HG03060 (cell line): ENCODE data around the gene UBE2D2.

Source experiments
- ATAC-seq: cut with Tn5 transposase; IDR thresholded peaks from one replicate; pipeline ENCODE4 v1.9.1; 2021; ENCODE audit warnings: low read depth, moderate number of reproducible peaks; ENCODE audit not compliant: unreplicated experiment

UBE2D2 gene

DNA sequence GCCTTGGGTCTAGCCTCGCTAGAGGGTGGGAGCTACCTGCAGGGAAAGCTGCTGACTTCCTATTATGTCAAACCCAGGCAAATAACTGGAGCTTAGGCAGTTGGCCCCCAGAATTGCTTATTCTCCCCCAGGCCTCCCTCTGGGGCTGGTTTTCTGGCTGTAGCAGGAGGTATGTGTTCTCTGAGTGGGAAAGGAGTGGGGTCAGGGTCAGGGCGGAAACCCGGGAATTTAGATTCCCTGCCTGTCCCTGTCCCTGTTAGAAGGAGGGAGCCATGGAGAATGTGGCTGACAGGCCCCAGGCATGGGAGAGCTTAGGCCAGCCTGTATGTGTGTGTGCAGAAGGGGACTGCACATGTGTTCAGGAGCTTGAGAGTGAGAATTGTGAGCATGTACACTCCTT lies 73.4 kb downstream of the UBE2D2 start:
- ATAC-seq: no peak

DNA sequence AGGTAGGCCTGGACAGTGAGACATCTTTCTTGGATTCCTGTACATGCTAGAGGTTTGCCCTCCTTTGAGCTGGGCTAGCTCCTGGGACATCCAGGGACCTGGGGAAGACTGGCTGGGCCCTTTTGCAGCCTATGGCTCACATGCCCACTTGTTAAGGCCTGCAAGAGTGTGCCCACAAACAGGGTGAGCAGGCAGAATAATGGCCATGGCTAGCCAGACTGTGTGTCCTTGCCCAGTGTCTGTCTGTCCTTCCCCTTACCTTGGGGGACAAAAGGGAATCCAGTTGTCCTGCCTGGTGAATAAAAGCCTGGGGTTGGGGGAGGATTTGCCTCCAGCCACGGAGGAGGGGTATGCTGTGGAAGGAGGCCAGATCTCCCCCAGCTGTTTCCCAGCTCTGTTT lies 74.1 kb downstream of the UBE2D2 start:
- no peak for ATAC-seq

DNA sequence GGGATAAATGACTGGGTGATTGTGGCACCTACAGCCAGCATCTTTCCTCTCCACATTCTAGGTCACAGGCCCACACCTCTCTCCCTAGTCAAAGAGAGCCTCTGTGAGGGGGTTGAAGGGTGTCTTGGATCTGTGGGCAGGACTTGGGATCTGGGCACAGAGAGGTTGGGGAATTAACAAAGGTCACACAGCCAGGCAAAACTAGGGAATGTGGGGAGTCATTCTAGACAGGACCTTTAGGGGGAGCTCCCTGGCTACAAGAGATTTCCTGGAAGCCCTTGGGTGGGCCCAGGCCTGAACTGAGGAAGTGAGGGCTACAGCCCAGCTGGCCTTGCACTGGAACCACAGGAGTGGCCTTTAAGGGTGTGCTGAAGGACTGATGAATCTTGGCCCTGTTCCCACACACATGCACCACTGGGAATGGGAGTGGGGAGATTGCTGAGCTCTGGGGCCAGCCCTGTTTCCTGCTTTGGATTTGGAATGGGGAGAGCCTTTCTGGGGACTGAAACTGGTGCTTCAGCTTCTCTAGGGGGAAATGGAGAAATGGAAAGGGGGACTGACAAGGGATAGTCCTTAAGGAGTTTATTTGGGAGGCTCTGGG lies 74.6 kb downstream of the UBE2D2 start:
- no peak for ATAC-seq

DNA sequence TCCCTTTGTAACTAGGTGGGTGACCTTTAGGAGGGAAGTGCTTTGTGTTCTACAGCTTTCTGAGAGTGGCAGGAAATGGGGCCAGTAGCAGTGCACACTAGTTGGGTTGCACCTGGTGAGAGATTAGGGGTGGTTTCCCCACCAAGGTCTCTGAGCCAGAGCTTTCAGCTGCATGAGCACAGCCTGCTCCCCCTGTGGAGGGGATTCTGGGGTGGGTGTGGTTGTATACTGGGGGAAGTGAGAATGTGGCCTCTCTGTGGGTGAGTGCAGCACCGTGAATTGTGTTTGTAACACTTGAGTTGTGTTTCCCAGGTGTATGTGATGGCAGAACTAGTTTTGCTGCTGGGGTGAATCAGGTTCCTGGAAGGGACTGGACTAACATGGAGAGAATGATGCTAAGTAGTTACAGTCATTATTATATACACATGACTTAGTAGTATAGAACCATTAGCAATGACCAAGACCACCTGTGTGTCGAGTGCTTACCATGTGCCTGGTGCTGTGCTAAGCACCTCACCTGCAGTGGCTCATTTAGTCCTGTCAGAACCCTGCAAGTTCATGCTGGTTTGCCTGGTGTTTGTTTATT lies 75.2 kb downstream of the UBE2D2 start:
- ATAC-seq: peak; percentile 50

DNA sequence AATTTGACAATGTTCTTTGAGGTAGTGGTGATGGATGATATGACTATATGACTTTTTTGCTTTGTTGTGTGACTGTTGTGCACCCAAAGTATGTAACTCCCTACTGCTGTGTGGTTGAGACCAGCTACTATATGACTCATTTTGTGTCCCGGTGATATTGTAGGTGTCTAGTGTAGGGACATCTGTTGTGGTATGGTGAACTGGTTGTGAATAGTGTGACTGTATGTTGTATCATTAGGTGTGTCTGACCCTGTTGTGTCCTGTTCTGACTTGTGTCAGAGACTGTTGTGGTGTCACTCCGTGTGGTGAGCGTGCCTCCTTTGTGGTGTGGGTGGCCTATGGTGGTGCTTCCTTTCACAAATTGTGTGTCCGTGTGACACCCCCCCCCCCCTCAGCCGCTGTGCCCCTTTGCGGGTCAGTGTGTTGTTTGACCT lies 75.9 kb downstream of the UBE2D2 start:
- ATAC-seq: no peak

DNA sequence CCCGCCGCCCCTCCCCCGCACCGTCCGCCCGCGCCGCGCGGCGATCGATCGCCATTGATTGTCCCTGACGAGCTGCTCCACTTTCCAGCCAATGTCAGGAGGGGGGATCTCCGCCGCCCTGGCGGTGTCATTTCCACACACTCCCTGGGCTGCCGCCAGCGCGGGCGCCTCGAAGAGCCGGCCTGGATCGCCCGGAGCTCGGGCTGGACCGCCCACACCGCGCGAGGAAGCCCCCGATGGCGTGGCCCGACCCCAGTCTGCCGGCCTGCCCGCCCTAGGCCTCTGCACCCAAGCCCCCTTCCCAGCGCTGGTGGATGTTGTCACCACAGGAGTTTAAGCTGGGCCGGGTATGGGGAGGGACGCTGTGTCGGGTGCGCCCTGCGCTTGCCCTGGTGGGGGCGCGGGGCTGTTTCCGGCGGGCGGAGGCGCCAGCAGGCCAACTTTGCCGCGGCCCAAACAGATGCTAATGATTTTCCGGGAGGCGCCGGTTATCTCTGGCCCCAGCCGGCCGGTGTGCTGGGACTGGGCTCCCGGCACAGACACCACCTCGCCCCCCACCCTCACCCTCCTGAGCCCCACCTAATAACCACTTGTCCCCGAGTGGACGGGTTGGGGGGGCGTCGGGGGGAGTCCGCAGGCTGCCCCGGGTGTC lies 76.4 kb downstream of the UBE2D2 start:
- no peak for ATAC-seq

DNA sequence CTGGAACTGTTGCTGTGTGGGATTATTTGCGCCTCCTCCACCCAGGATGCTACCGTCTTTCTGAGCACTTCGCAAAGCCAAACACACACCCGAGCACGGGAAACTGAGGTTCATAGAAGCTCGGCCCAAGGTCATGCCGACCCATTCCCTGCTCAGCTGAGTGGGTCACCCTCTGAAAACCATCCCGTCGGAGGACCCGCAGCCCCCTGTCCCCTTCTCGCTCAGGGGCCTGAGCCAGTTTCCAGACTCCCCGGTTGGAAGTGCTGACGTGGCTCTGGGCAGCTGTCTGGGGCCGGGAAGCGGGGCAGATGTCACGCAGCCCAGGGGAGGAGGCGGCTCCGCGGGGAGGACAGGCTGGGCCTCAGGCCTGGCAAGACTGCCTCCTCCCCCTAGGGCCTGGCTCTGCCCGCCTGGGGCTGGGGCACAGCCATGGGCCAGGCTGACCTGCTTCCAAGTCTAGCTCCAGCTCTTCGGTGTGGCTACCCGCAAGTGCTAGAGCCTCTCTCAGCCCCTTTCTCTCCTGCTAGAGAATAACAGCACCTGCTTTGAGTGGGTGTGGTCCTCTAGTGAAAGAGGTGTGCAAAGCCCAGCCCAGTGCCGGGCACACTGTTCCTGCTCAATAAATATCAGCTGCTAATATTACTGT lies 77.1 kb downstream of the UBE2D2 start:
- ATAC-seq: no peak

DNA sequence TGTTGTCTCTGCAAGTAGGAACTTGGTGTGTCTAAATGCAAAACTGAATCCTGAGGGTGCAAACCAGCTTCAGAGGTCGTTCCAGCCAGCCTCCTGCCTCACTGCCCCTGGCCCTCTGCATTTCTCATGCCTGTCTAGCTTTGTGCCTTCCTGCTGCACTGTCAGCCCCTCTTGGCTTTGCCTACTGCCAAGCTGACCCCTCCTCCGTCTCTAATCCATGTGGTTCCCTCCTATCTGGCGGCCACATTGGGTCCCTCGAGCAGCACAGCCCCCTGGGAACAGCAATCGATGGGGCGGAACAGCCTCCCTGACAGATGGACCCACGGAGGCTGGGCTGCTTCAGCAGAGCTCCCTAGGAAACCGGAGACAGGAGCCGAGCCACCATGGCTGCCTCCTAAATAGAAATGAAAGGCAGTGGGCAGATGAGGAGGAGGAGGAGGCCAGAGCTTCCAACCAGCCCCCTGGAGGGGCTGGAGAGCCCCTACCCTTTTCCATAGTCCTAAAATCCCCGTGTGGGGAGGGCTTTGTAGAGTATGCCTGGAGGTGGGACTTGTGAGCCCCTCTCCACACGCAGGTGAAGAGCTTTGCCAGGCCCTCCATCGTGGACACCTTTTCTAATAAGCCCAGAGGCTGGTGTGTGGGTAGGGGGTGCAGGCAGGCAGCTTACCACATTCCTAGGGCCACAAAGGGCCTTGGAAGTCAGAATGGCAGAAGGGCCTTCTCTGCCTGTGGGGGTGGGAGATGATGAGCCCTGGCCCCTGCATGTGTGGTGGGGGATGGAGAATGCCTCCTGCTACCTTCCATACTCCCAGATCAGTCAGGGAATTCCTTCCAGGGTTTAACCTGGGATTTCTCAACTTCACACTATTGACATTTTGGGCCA lies 77.8 kb downstream of the UBE2D2 start:
- no peak for ATAC-seq

DNA sequence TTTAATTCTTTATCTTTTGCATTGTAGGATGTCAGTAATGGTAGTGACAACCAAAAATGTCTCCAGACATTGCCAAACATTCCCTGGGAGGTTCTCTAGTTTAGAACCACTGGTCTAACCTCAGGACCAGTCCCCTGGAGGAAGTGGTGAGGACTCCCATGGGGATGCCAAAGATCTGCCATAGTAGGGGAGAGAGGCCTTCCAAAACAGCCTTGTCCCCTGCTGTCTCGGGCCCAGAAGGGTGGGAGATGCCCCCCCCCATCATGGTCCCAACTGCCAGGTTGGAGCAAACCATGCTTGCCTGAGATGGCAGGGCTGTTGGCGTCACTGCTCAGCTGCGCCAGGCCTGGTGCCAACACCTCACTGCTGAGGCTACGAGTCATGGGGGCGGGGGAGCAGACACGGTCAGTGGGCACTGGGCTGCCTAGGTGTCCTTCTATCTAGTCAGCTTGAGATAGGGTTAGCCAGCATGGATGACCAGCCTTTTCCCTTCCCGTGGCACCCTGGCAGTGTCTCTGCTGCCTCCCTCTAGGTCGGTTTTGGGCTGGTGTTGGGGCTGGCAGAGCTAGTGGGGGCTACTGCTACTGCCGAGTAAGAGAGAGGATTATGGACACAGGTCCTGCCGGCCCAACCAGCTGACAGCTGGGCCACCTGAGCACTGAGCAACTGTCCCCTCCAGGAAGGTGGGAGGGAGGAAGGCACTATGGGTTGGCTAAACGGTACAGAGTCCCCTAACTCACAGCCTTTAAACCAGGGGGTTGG lies 78.7 kb downstream of the UBE2D2 start:
- ATAC-seq: no peak

DNA sequence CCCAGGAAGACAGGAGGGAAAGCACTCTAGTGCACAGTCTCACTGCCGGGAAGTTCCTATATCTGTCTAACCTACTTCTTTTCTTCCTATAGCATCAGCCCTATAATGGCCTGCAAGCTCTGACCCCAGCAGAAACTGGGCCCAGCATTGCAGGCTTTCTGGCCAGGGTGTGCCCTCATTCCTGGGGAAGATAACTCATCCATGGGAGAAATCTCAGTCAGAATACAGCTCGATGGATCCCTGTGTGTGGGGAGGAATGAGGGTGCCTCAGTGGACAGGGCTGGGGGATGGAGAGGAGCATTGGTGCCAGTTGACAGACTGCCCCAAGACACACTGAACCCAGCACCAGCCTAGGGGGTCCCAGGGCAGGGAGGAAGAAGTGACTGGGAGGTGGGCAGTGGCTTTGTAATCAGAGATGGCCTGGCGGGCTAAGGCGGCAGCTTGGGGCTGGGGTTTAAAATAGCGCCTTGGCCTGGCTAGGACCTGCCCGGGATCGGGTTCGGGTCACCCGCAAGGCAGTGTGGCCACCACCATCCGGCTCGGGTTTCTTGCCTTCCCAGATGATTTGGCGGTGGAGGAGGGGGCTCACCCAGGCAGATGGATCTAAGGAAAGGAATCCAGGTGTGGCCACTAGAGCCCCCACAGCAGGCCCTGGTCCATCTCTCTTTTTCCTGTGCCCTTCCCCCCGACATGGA lies 79.4 kb downstream of the UBE2D2 start:
- ATAC-seq: no peak

DNA sequence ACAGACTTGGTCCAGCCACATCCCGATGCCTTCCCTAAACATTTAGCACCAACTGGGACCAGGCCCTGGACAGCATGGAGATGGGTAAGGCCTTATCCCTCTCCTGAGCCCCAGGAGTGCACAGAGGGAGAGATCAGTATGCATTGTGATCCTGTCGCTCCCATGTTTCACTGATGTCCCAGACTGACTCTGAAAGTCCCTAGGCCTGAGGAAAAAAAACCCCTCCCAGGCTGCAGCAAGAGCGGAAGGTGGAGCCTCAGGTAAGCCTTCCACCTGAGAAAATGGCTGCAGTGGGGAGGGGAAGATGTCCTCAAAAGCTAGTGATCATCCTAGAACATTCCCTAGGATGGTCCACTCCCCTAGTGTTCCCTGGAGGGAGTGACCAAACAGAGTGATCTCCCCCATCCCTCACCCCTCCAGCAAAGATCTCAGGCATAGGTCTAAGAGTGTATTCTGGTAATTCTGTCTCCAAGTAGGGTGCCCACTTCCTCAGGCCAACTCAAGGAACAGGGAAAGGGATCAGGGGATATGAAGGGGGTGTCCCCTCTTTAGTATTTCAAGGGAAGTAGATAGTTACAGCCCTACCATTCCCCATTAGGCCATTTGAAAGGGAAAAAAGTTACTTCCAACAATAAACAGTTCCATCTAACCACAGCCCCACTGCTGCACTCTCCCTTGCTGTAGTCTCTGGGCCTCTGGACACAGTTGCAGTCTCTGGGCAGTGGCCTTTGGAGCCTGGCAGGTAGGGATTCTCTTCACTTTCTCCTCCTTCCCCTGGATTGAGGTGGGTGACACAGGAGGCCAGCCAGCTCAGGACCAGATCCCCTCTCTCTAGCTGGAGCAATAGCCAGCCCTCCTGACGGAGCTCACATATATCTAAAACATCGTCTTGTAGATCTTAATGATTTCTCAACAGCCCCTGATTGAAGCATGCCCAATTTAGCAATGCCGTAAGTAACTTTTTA lies 80.3 kb downstream of the UBE2D2 start:
- ATAC-seq: no peak

DNA sequence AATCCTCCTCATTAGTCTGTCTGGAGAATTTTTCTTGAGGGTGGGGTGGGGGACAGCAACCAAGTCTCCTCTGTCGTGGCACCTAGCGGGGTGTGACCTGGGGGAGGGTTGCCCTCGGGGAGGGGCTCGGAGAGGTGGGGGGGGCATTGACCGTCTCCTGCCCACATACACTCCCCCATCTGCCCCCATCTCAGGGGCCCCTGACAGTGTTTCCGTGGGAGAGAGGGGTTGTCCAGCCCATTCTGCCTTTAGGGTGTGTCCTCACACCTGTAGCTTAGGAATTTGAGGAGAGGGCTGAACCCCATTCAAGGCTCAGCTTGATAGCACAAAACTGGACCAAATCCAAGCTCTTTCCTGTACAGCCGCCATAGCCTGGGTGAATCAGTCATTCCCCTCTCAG lies 81.1 kb downstream of the UBE2D2 start:
- ATAC-seq: no peak

DNA sequence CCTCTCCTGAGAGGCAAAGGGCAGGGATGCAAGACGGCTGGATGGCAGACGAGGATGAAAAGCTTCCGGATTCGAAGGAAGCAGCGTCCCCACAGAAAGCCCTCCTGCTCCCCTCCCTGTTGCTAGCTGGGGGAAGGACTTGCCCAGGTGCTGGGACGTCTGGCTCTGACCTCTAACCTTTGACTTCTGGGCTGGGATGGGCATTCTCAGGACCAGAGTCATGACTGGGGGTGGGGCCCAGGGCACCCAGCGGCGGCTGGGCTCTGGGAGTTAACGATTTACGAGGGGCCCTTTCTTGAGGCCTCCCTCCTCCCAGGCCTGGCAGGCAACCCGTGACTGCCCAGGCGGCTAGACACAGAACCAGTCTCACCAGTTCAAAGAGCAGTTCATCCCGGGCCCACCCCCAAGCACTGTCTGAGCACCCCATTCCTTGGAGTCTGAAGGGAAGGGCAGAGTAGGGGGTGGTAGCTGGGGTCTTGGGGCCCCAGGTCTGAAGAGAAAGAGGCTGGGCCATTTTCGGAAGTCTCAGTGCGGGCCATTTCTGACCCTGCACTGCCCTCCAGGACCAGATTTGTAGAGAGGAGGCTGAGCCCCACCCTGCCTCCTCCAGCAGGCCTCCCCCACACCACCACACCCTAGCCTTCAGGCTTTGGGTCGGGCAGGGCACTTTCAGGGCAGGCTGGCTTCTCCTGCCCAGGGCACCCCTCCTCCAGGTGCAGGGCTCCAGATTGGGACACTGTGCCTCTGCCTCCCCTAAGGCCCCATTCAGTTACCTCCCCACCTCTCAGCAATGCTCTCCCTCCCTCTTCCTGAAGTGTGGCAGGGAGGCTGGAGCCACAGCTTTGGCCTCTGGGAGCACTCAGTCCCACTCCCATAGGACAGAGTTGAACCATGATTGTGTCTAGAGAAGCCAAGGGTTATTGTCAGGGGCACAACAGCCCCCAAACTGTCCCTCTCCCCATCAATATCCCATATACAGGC lies 82.0 kb downstream of the UBE2D2 start:
- no peak for ATAC-seq

DNA sequence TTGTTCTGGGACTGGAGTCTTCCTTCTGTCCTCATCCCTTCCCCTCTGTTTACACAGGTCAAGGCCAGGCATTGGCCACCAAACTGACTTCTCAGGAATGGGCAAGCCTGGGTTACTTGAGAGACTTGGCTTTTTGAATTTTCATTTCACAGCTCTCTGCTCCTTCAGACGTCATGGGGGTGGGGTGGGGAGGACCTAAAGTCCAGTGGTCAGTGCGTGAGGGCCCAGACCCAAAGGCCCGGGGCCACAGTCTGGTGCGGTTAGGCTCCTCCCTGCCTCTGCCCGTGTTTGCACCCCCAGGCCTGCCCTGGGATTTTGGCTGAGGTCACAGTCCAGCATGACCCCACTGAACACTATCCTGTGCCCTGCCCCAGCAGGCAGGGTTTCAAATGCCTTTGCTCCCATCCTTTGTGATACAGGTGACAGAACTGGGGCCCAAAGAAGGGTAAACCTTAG lies 82.9 kb downstream of the UBE2D2 start:
- no peak for ATAC-seq

DNA sequence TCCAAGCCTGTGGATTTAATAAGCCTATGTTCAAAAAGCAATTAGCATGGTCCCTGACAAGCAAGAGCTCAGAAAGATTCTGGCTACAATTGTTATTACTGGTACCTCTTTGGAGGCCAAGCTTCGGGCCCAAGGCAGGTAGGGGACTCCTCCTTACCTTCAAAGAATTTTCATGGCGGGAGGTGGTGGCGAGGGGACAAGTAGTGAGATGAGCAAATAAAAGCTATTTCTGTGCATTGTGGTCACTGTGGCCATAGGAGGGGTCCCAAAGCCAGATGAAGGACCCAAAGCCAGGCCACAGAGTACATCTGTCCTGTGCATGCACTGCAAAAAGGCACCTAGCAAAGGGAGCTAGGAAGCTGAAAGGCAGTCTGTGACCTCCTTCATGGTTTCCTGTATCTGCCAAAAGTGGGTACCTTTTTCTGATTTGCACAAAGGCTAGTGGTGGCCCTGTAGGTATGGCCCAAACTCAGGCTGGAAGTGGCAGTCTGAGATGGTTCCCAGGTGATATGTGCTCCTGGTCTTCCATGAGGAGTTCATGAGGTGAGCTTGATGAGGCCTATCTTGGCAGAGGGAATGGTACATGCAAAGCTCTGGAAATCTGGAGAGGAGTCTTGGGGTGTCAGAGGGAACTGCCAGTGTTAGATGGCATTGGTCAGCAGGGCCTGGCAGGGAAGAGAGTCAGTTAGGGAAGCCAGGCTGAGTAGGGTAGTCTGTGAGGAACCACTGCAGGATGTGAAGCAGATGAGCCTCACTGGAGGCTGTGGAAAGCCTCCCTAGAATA lies 83.7 kb downstream of the UBE2D2 start:
- no peak for ATAC-seq

DNA sequence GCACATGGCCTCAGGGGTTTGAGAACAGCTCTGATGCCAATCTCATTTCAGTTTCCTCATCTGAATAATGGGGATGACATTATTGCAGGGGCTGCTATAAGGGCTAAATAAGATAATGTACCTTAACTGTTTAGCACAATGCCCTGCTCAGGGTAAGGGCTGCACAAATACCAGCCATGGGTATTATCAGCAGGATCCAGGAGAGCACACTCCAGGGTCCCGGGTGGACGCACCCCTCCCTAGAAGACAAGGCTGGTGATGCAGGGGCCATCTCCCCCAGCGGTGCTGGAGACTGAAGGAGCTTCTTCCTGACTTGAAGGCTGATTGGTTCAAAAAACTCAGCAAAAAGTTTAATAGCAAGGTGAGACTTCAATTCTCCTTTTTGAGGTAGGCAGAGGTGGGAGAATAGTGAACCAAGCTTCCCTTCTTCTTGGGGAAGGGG lies 84.3 kb downstream of the UBE2D2 start:
- no peak for ATAC-seq
